K562 (cell line): ENCODE data around the gene TAPBPL. TPM values are rescaled to one million over a fixed set of nuclear protein-coding genes. Genes with fewer than 3 reads are reported as not detected.

Experiments
- ARID4B ChIP-seq: sonication (generic); formaldehyde crosslinking; IDR thresholded peaks from 2 replicates; pipeline ENCODE4 v1.8.0; 2022; ENCODE audit warnings: mild to moderate bottlenecking, missing genetic modification reagents
- CC2D1A ChIP-seq: fragments of 450-650 bp; IDR thresholded peaks from 2 replicates; pipeline ENCODE4 v1.6.1; 2017; ENCODE audit warnings: mild to moderate bottlenecking
- FOXJ2 ChIP-seq: fragments of 200-800 bp; sonication (Bioruptor generic); IDR thresholded peaks from 2 replicates; pipeline ENCODE4 v1.6.1; 2016; ENCODE audit warnings: missing genetic modification characterization, missing compliant biosample characterization
- HIVEP1 ChIP-seq: fragments of 250-450 bp; sonication (Bioruptor Pico); IDR thresholded peaks from 2 replicates; pipeline ENCODE4 v1.4.0; 2020; ENCODE audit warnings: mild to moderate bottlenecking
- JUNB ChIP-seq: fragments of 450-650 bp; formaldehyde crosslinking; conservative IDR thresholded peaks from 2 replicates; pipeline ENCODE4 v1.4.0; 2020; ENCODE audit warnings: mild to moderate bottlenecking
- LEF1 ChIP-seq: fragments of 450-650 bp; IDR thresholded peaks from 2 replicates; pipeline ENCODE4 v1.6.1; 2016; ENCODE audit warnings: mild to moderate bottlenecking
- NCOA4 ChIP-seq: fragments of 450-650 bp; IDR thresholded peaks from 2 replicates; pipeline ENCODE4 v1.6.1; 2018; ENCODE audit warnings: mild to moderate bottlenecking; ENCODE audit not compliant: partially characterized antibody
- NR2C1 ChIP-seq, 2 experiments: fragments of 450-650 bp; IDR thresholded peaks; 2 replicates each; pipeline ENCODE4 v1.6.1; 2017; ENCODE audit warnings: mild to moderate bottlenecking in 2 of 2, antibody characterized with exemption in 1 of 2, inconsistent platforms in 1 of 2, missing compliant biosample characterization in 1 of 2, missing genetic modification characterization in 1 of 2
- NUFIP1 ChIP-seq: fragments of 450-650 bp; IDR thresholded peaks from 2 replicates; pipeline ENCODE4 v1.6.1; 2018; ENCODE audit not compliant: partially characterized antibody
- SIN3A ChIP-seq, 2 experiments: fragments of 150-350 bp in 1 of 2; IDR thresholded peaks; 2 replicates each; pipeline ENCODE4 v1.6.1; 2011 to 2016; ENCODE audit warnings: borderline replicate concordance in 2 of 2, low read depth in 2 of 2, low read length in 2 of 2, mild to moderate bottlenecking in 2 of 2, moderate library complexity in 2 of 2; ENCODE audit not compliant: control insufficient read depth in 1 of 2
- TEAD1 ChIP-seq, 2 experiments: fragments of 450-650 bp in 1 of 2; sonication (generic) in 1 of 2; formaldehyde crosslinking; IDR thresholded peaks; 2 replicates each; pipeline versions ENCODE4 v1.4.0 to v1.8.0; 2020 to 2022; ENCODE audit warnings: mild to moderate bottlenecking in 2 of 2, missing genetic modification reagents in 1 of 2
- ZBTB49 ChIP-seq: sonication (generic); formaldehyde crosslinking; IDR thresholded peaks from 2 replicates; pipeline ENCODE4 v1.8.0; 2022; ENCODE audit warnings: missing genetic modification reagents, mild to moderate bottlenecking, borderline replicate concordance
- ZBTB5 ChIP-seq: fragments of 450-650 bp; IDR thresholded peaks from 2 replicates; pipeline ENCODE4 v1.6.1; 2017; ENCODE audit warnings: antibody characterized with exemption
- ZFP1 ChIP-seq: fragments of 450-650 bp; formaldehyde crosslinking; IDR thresholded peaks from 2 replicates; pipeline ENCODE4 v1.4.0; 2020; ENCODE audit warnings: mild to moderate bottlenecking, mixed read lengths
- ZNF140 ChIP-seq: fragments of 250-450 bp; sonication (Bioruptor Pico); IDR thresholded peaks from 2 replicates; pipeline ENCODE4 v1.8.0; 2021; ENCODE audit warnings: moderate library complexity, mild to moderate bottlenecking, inconsistent platforms
- ZNF282 ChIP-seq: sonication (generic); formaldehyde crosslinking; IDR thresholded peaks from 2 replicates; pipeline ENCODE4 v1.8.1; 2023; ENCODE audit warnings: missing genetic modification reagents
- ZNF589 ChIP-seq: fragments of 200-800 bp; sonication (Bioruptor generic); IDR thresholded peaks from 2 replicates; pipeline ENCODE4 v1.6.1; 2016; ENCODE audit warnings: low read depth, missing genetic modification characterization, missing compliant biosample characterization
- ZNF696 ChIP-seq: fragments of 250-450 bp; sonication (Bioruptor Pico); conservative IDR thresholded peaks from 2 replicates; pipeline ENCODE4 v1.4.0; 2020; ENCODE audit warnings: mild to moderate bottlenecking, moderate library complexity
- ZNF707 ChIP-seq: fragments of 250-450 bp; sonication (Bioruptor Pico); conservative IDR thresholded peaks from 2 replicates; pipeline ENCODE4 v1.8.0; 2022; ENCODE audit warnings: inconsistent platforms, mild to moderate bottlenecking, moderate library complexity
- polyA plus RNA-seq, 8 experiments: library from polyadenylated mRNA; depleted of rRNA in 4 of 8; stranded (reverse) in 5 of 8; unstranded in 3 of 8; fragments of >200 nt; fragmentation: Nextera tagmentation in 2 of 8; fragmentation: Illumina TruSeq in 1 of 8; extraction: Ambion mirVana in 2 of 8; extraction: Trizol in 1 of 8; gene quantifications; 2 replicates each; pipeline versions ENCODE4 v1.2.1 to v1.2.3, GENCODE V29; 2011 to 2014; ENCODE audit warnings: inconsistent platforms in 1 of 8, missing spikeins in 1 of 8
- total RNA-seq, 7 experiments: library from RNA; depleted of rRNA in 6 of 7; stranded (reverse); fragments of >200 nt in 6 of 7; fragmentation: Illumina TruSeq in 2 of 7; extraction: Trizol in 2 of 7; gene quantifications; 2 replicates each; pipeline versions ENCODE4 v1.2.1 to v1.2.3, GENCODE V29; 2011 to 2021; ENCODE audit warnings: low replicate concordance in 1 of 7

TAPBPL gene
- total and polyA plus RNA-seq, 9 of the 15 experiments (the other 6 are each of a cell fraction or from before 2014, with no cell fraction given): 0.29 to 1.6 (median 0.45) TPM

- TF ChIP-seq ZBTB5 (no peak), ZNF282 (CRISPR knock-in tag) (peak; percentile 89; the same call in 1 of the 2 replicates), NUFIP1 (no peak), CC2D1A (no peak), ZBTB49 (CRISPR knock-in tag) (no peak), ARID4B (CRISPR knock-in tag) (peak; percentile 67; the same call in 1 of the 2 replicates), TEAD1 (CRISPR knock-in tag; IDR thresholded peaks at IDR 0.05) (0 out of 4 replicates have a peak, but pooled peaks of 1 of the 2 experiments have one; percentile 50), JUNB (CRISPR knock-in tag) (no peak), SIN3A (IDR thresholded peaks at IDR 0.05; ENCODE audit: borderline replicate concordance in 2 of 2, control insufficient read depth in 1 of 2, low read depth in 2 of 2, low read length in 2 of 2) (peak in 1 of 2 experiments; percentile 42; a peak in 1 of 4 replicates), NR2C1 (IDR thresholded peaks at IDR 0.05) (no peak), NR2C1 (tag; IDR thresholded peaks at IDR 0.05) (no peak), FOXJ2 (no peak), ZFP1 (CRISPR knock-in tag) (no peak), ZNF589 (CRISPR knock-in tag) (no peak), LEF1 (no peak), ZNF707 (no peak), ZNF696 (CRISPR knock-in tag) (no peak), ZNF140 (CRISPR knock-in tag) (no peak), NCOA4 (no peak), HIVEP1 (CRISPR knock-in tag) (no peak)
Observed at GRCh38 chr12:6470375-6471163, 18.7 kb downstream of the TAPBPL start, which contains the start of gene VAMP1 (continued).
